IPS-18c (cell line): Measurements from ENCODE around the gene GLP1R.
"Not testable (repeated sequence)": the region's sequence is repeated elsewhere in the genome, so short reads cannot be mapped to it uniquely, and the experiment has no call there.

ENCODE experiments used
- H3K4me3 ChIP-seq: 2 replicates; pipeline ENCODE4 v1.7.0; 2013; ENCODE audit warnings: low read depth, mild to moderate bottlenecking, low read length, moderate library complexity; ENCODE audit not compliant: insufficient read depth
- H3K9me3 ChIP-seq: one replicate; pipeline ENCODE4 v1.6.1; 2013; ENCODE audit warnings: mild to moderate bottlenecking, low read length, moderate library complexity; ENCODE audit not compliant: control insufficient read depth, insufficient read depth

Gene GLP1R

GRCh38 chr6:39128832-39129231 is 80.3 kb downstream of the GLP1R start:
- no peaks in the 10 kb centered on the region for H3K9me3 ChIP-seq
- no peak overlapping the region for H3K4me3 ChIP-seq

DNA sequence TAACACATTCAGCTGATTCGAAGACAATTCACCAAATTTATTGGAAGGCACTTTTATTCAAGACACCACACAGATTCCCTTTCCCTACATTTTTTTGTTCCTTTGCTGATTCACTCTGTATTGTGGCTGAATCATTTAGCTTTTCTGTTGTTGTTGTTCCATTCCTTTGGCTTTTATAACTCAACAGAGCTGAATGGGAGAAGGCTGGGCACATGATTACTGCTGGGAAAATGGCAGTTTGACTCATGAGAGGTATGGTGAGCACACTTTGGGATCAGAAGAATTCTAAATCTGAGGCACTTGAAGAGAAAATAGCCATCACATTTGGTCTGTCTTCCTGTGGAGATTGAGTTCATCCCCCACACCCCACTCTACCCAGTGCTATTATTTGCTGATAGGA is 82.1 kb downstream of the GLP1R start:
- Histone ChIP-seq H3K4me3 (no peak overlapping the region), H3K9me3 (no peaks in the 10 kb centered on the region)

DNA sequence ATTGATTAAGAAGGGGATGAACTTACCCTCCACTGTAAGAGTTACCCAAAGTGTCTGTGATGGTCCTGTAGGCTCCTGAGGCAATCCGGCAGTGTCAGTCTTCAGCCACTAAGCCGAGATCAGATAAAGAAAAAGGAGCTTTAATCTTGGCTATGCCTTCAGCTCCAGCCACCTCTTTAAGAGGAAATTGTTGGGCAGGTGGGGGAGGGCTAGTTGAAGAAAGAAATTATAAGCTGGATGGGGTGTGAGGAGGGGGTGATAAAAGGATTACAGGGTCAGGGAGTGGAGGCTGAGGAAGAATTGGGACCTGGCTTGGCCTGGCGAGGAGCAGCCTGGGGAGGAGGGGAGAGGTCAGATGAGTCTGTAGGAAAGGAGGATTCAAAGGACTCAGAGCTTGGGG is 86.2 kb downstream of the GLP1R start:
- not testable (repeated sequence) for H3K4me3 ChIP-seq, H3K9me3 ChIP-seq

DNA sequence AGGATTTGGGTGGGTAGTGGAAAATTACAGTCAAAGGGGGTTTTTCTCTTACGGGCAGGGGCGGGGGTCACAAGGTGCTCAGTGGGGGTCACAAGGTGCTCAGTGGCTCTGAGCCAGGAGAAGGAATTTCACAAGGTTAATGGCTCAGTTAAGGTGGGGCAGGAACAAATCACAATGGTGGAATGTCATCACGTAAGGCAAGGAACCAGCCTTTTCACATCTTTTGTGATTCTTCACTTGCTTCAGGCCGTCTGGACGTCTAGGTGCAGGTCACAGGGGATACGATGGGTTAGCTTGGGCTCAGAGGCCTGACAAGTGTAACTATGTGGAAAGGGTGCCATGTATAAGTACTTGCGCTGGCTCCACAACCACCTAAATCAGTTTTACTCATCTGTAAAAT is 87.6 kb downstream of the GLP1R start:
- not testable (repeated sequence) for H3K9me3 ChIP-seq, H3K4me3 ChIP-seq

DNA sequence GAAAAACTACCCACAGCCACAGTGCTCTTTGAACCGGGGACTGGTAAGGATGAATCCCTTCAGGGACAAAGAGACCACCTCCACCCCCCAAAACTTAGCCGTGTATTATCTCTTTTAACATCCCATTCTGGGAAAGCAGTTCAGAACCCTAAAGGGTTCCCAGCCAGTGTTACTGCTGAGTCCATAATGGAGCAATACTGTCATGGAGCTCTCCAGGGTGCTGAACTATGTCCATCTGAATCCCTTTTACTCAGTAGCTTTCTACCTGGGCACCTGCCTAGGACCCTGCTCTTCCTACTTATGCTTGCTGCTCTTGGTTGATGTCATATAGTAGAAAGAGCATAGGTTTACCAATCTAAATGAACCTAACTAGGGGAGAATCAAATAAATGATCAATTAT is 88.7 kb downstream of the GLP1R start:
- no peak overlapping the region for H3K4me3 ChIP-seq
- H3K9me3 ChIP-seq = no peaks in the 10 kb centered on the region
